ENCODE data around the gene GUCA2B.

GUCA2B gene

DNA sequence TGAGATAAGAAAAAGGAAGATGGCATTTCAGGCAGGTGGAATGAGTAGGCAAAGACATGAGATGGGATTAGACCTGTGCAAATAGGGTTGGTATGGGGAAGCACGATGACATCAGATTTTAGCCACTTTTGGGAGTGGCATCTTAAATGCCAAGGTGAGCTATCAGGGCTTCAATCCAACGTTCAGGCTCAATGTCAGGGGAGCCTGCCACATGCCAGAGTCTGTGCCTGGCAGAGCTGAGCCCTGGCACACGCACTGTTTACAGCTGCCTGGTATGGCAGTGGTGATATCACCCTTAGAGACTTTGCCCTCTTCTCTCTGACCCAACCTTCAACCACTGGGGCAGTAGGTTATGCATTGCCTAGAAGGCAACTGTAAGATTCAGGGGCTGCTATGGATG lies 1.1 kb upstream of the GUCA2B start:
- H3K4me3 ChIP-seq (ENCODE audit: low read depth, low read length), result no peak overlapping the region
- TF ChIP-seq, protein P1, sequence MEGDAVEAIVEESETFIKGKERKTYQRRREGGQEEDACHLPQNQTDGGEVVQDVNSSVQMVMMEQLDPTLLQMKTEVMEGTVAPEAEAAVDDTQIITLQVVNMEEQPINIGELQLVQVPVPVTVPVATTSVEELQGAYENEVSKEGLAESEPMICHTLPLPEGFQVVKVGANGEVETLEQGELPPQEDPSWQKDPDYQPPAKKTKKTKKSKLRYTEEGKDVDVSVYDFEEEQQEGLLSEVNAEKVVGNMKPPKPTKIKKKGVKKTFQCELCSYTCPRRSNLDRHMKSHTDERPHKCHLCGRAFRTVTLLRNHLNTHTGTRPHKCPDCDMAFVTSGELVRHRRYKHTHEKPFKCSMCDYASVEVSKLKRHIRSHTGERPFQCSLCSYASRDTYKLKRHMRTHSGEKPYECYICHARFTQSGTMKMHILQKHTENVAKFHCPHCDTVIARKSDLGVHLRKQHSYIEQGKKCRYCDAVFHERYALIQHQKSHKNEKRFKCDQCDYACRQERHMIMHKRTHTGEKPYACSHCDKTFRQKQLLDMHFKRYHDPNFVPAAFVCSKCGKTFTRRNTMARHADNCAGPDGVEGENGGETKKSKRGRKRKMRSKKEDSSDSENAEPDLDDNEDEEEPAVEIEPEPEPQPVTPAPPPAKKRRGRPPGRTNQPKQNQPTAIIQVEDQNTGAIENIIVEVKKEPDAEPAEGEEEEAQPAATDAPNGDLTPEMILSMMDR (IDR thresholded peaks at IDR 0.05; ENCODE audit: low read depth, low read length, missing control alignments), result no peak
- in situ Hi-C loops (cut with HindIII; ENCODE audit: low sequenced_read_pairs), result no loop called here
- no peak for DNase-seq (ENCODE audit: low read depth)

DNA sequence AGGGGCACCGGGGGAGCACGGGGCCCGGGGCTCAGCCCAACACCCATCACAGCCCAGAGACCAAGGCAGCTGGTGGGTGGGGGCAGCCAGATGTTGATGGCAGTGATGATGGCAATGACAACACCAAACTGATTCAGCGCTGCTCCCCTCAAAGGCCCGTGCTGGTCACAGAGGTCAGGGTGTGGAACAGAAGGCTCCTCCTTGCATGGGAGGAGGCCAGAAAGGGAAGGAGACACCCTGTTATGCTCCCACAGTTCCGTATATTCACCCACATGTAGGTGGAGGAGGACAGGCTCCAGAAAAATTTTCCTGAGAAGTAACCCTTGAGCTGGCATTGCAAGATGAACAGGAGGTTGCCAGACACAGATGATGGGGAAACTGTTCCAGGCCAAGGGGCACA lies 414 bp downstream of the GUCA2B start:
- TF ChIP-seq, protein P1 (IDR thresholded peaks at IDR 0.05; ENCODE audit: low read depth, low read length, missing control alignments), result no peak
- in situ Hi-C loops (cut with HindIII; ENCODE audit: low sequenced_read_pairs), result no loop called here
- DNase-seq (ENCODE audit: low read depth), result no peak
- no peak overlapping the region for H3K4me3 ChIP-seq (ENCODE audit: low read depth, low read length)

DNA sequence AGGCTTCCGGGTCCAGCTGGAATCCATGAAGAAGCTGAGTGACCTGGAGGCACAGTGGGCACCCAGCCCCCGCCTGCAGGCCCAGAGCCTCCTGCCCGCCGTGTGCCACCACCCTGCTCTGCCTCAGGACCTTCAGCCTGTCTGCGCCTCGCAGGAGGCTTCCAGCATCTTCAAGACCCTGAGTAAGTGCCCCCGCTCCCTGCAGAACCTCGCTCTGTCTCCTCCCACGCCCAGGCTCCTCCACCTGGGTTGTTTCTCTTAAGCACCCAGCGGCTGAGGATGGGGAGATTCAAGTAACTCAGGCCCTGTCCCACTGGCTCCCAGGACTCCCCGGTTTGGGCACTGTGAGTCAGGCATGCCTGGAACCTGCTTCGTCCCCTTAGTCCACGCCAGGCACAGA lies 1.5 kb downstream of the GUCA2B start:
- H3K4me3 ChIP-seq (ENCODE audit: low read depth, low read length), result no peak overlapping the region
- in situ Hi-C loops (cut with HindIII; ENCODE audit: low sequenced_read_pairs), result no loop called here
- no peak for DNase-seq (ENCODE audit: low read depth)
- TF ChIP-seq, protein P1 (IDR thresholded peaks at IDR 0.05; ENCODE audit: low read depth, low read length, missing control alignments), result no peak

DNA sequence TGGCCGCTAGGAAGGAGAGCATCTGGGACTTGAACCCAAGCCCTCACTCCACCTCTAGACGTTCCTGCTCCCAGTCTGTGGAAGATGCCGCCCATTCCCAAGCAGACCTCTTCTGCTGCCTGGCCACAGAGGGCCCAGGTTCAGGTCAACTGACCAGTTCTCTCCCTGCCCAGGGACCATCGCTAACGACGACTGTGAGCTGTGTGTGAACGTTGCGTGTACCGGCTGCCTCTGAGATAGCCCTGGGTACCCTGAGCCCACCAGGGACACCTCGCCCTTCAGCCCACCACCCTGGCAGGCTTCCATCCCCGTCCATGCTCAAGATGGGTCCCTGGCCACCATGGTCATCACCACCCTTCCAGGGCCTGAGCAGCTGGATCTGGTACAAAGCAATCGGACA lies 2.2 kb downstream of the GUCA2B start:
- no peak overlapping the region for H3K4me3 ChIP-seq (ENCODE audit: low read depth, low read length)
- DNase-seq (ENCODE audit: low read depth), result no peak
- TF ChIP-seq, protein P1 (IDR thresholded peaks at IDR 0.05; ENCODE audit: low read depth, low read length, missing control alignments), result no peak
- in situ Hi-C loops (cut with HindIII; ENCODE audit: low sequenced_read_pairs), result no loop called here

DNA sequence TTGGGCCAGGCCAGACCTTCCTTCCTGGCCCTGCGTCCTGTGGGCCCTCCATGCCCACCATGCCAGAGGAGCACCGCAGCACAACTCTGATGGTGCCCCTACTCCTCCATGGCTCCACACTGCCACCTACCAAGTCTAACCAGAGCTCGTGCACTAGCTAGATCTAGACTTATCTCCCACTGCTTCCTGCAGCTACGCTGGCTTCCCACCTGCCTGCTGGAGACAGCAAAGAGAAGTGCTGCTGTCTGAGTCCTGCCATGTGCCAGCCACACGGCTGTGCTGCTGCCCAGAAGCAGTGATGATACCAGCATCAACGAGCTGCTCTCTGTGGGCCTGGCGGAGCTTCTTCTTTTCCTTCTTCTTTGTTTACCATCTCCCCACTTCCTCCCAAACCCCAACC lies 4.5 kb downstream of the GUCA2B start:
- in situ Hi-C loops (cut with HindIII; ENCODE audit: low sequenced_read_pairs), result no loop called here
- no peak overlapping the region for H3K4me3 ChIP-seq (ENCODE audit: low read depth, low read length)
- TF ChIP-seq, protein P1 (IDR thresholded peaks at IDR 0.05; ENCODE audit: low read depth, low read length, missing control alignments), result no peak
- no peak for DNase-seq (ENCODE audit: low read depth)

DNA sequence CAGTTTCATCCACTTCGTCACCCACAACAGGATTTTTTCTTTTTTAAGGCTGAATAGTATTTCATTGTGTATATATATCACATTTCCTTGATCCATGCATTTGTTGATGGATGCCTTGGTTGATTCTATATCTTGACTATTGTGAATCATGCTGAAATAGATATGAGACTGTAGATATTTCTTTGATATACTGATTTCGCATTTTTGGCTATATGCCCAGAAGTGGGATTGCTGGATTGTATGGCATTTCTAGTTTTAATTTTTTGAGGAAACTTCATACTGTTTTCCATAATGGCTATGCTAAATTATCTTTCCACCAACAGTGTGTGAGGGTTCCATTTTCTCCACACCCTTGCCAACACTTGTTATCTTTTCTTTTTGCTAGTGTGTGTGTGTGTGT lies 5.0 kb downstream of the GUCA2B start:
- in situ Hi-C loops (cut with HindIII; ENCODE audit: low sequenced_read_pairs), result no loop called here
- TF ChIP-seq, protein P1 (IDR thresholded peaks at IDR 0.05; ENCODE audit: low read depth, low read length, missing control alignments), result no peak
- H3K4me3 ChIP-seq (ENCODE audit: low read depth, low read length), result no peak overlapping the region
- no peak for DNase-seq (ENCODE audit: low read depth)

DNA sequence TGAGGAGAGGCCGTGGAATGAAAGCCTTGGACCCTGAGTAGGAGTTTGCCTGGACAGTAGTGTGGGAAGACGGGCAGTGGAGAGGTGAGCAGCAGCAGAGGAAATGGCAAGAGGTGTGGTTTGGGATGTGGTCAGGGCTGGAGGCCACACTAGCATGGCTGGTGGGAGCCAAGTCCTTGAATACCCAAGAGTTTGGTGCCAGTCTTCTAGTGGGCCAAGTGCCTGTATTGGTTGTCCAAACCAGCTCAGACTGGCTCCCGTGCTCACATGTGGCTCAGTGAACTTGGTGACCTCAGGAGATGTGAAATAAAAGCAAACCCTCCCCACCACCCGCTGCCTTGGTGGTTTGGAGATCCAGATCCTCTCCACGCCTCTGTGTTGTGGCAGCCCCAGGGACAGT lies 9.0 kb downstream of the GUCA2B start:
- H3K4me3 ChIP-seq (ENCODE audit: low read depth, low read length), result no peak overlapping the region
- TF ChIP-seq, protein P1 (IDR thresholded peaks at IDR 0.05; ENCODE audit: low read depth, low read length, missing control alignments), result no peak
- in situ Hi-C loops (cut with HindIII; ENCODE audit: low sequenced_read_pairs), result no loop called here
- DNase-seq (ENCODE audit: low read depth), result no peak
